Astrocyte (in vitro differentiated cells and primary cell): ENCODE results near the gene ADAM8. TPM values are rescaled to one million over a fixed set of nuclear protein-coding genes. Genes with fewer than 3 reads are reported as not detected.

Source experiments
- DNase-seq: peaks from one replicate; pipeline ENCODE4 v3.0.0-alpha.2; 2010; ENCODE audit warnings: low read depth
- FAIRE-seq: peaks from 2 replicates; lab custom pipeline; 2011; peaks lifted over from hg19 to GRCh38; lab: Jason Lieb, UNC
- H2AFZ ChIP-seq: 2 replicates; pipeline ENCODE4 v1.6.0; 2012; ENCODE audit warnings: low read depth, low read length, inconsistent platforms
- H3K27ac ChIP-seq: 2 replicates; pipeline ENCODE4 v1.5.1; 2011; ENCODE audit warnings: low read depth, low read length, inconsistent platforms
- H3K27me3 ChIP-seq: 2 replicates; pipeline ENCODE4 v1.6.0; 2011; ENCODE audit warnings: low read length, inconsistent platforms; ENCODE audit not compliant: insufficient read depth
- H3K36me3 ChIP-seq: 2 replicates; pipeline ENCODE4 v1.5.1; 2011; ENCODE audit warnings: low read length, inconsistent platforms; ENCODE audit not compliant: insufficient read depth
- H3K4me1 ChIP-seq: 2 replicates; pipeline ENCODE4 v1.5.1; 2011; ENCODE audit warnings: low read length, inconsistent platforms; ENCODE audit not compliant: insufficient read depth
- H3K4me2 ChIP-seq: 2 replicates; pipeline ENCODE4 v1.6.0; 2012; ENCODE audit warnings: low read length, inconsistent platforms
- H3K4me3 ChIP-seq: 2 replicates; pipeline ENCODE4 v1.5.1; 2011; ENCODE audit warnings: low read depth, mild to moderate bottlenecking, low read length, inconsistent platforms; ENCODE audit not compliant: insufficient read depth
- H3K79me2 ChIP-seq: 2 replicates; pipeline ENCODE4 v1.6.0; 2012; ENCODE audit warnings: mild to moderate bottlenecking, low read length, inconsistent platforms; ENCODE audit not compliant: insufficient read depth
- H3K9ac ChIP-seq: 2 replicates; pipeline ENCODE4 v1.6.0; 2012; ENCODE audit warnings: mild to moderate bottlenecking, low read length, inconsistent platforms
- H3K9me3 ChIP-seq: 2 replicates; pipeline ENCODE4 v1.5.1; 2012; ENCODE audit warnings: low read depth, mild to moderate bottlenecking, low read length, inconsistent platforms; ENCODE audit not compliant: insufficient read depth
- H4K20me1 ChIP-seq: 2 replicates; pipeline ENCODE4 v1.6.0; 2012; ENCODE audit warnings: low read length, inconsistent platforms; ENCODE audit not compliant: insufficient read depth
- H3K27ac Mint-ChIP-seq: one replicate; pipeline ENCODE4 v1.8.0; 2021; ENCODE audit warnings: mild to moderate bottlenecking, mixed read lengths; ENCODE audit not compliant: unreplicated experiment
- H3K27me3 Mint-ChIP-seq: one replicate; pipeline ENCODE4 v1.8.0; 2021; ENCODE audit warnings: low read depth, mixed read lengths; ENCODE audit not compliant: unreplicated experiment
- H3K36me3 Mint-ChIP-seq: one replicate; pipeline ENCODE4 v1.8.0; 2021; ENCODE audit warnings: low read depth, mixed read lengths; ENCODE audit not compliant: unreplicated experiment
- H3K4me1 Mint-ChIP-seq: one replicate; pipeline ENCODE4 v1.8.0; 2021; ENCODE audit warnings: low read depth, mixed read lengths; ENCODE audit not compliant: unreplicated experiment
- H3K4me3 Mint-ChIP-seq: one replicate; pipeline ENCODE4 v1.8.0; 2021; ENCODE audit warnings: mild to moderate bottlenecking, moderate library complexity, mixed read lengths; ENCODE audit not compliant: unreplicated experiment
- H3K9me3 Mint-ChIP-seq: one replicate; pipeline ENCODE4 v1.8.0; 2021; ENCODE audit warnings: mild to moderate bottlenecking, mixed read lengths; ENCODE audit not compliant: unreplicated experiment
- CTCF ChIP-seq: IDR thresholded peaks from 2 replicates; pipeline ENCODE4 v1.5.1; 2011; ENCODE audit warnings: low read depth, mild to moderate bottlenecking, inconsistent platforms, low read length, moderate library complexity; ENCODE audit not compliant: insufficient read depth
- EZH2 ChIP-seq: IDR thresholded peaks from 2 replicates; pipeline ENCODE4 v1.6.1; 2012; ENCODE audit warnings: mild to moderate bottlenecking, low read length, inconsistent platforms; ENCODE audit not compliant: insufficient read depth
- total RNA-seq: library from RNA; stranded (reverse); gene quantifications from 2 replicates; pipeline ENCODE4 v1.2.1, GENCODE V29; 2021

Gene ADAM8
- total RNA-seq, 1 donor from 2014 or later: 4.6 TPM

GRCh38 chr10:133260895-133261725, 15.6 kb downstream of the ADAM8 start:
- Histone ChIP-seq H3K9me3 (no peaks in the 10 kb centered on the region), H4K20me1 (no peaks in the 10 kb centered on the region), H3K27me3 (peaks cover 2% of the 10 kb centered on the region), H3K4me1 (peaks cover 35% of the 10 kb centered on the region), H3K79me2 (no peaks in the 10 kb centered on the region), H3K4me2 (peak overlapping the region; percentile 83), H3K9ac (peak overlapping the region; percentile 64), H3K27ac (peak overlapping the region; percentile 47), H3K36me3 (no peaks in the 10 kb centered on the region), H3K4me3 (no peak overlapping the region), H2AFZ (peak overlapping the region; percentile 56)
- H3K4me1 Mint-ChIP-seq: peaks cover 9% of the 10 kb centered on the region
- H3K4me3 Mint-ChIP-seq: peak overlapping the region; percentile 40
- TF ChIP-seq EZH2 (no peak), CTCF (no peak)
- no peak for FAIRE-seq
- H3K27ac Mint-ChIP-seq: no peak overlapping the region
- H3K9me3 Mint-ChIP-seq: no peaks in the 10 kb centered on the region
- DNase-seq: no peak
- peaks cover 24% of the 10 kb centered on the region for H3K27me3 Mint-ChIP-seq
- H3K36me3 Mint-ChIP-seq: no peaks in the 10 kb centered on the region

GRCh38 chr10:133259602-133259989, 17.1 kb downstream of the ADAM8 start:
- no peaks in the 10 kb centered on the region for H3K9me3 ChIP-seq
- DNase-seq (no peak), FAIRE-seq (no peak)
- H2AFZ ChIP-seq: no peak overlapping the region
- Mint-ChIP-seq H3K27ac (peak overlapping the region; percentile 48), H3K4me3 (peak overlapping the region; percentile 55), H3K9me3 (no peaks in the 10 kb centered on the region), H3K4me1 (peaks cover 9% of the 10 kb centered on the region), H3K27me3 (peaks cover 22% of the 10 kb centered on the region), H3K36me3 (no peaks in the 10 kb centered on the region)
- peaks cover 35% of the 10 kb centered on the region for H3K4me1 ChIP-seq
- H3K79me2 ChIP-seq: no peaks in the 10 kb centered on the region
- H3K27ac ChIP-seq: peak overlapping the region; percentile 50
- H3K4me2 ChIP-seq: peak overlapping the region; percentile 51
- no peaks in the 10 kb centered on the region for H3K36me3 ChIP-seq
- TF ChIP-seq CTCF (no peak), EZH2 (no peak)
- peaks cover 2% of the 10 kb centered on the region for H3K27me3 ChIP-seq
- no peak overlapping the region for H3K4me3 ChIP-seq
- peak overlapping the region; percentile 11 for H3K9ac ChIP-seq
- H4K20me1 ChIP-seq: no peaks in the 10 kb centered on the region
